PFSK-1 (cell line): ENCODE data around the gene CLDN15.

ENCODE experiments used
- FOXP2 ChIP-seq: optimal IDR thresholded peaks from 2 replicates; pipeline ENCODE3; 2011; ENCODE audit warnings: borderline replicate concordance, control low read depth, inconsistent platforms; ENCODE audit not compliant: insufficient read depth; ENCODE audit errors: extremely low read length, extremely low read depth
- POLR2AphosphoS5 ChIP-seq: IDR thresholded peaks from 2 replicates; pipeline ENCODE4 v1.6.1; 2012; ENCODE audit warnings: low read depth, mild to moderate bottlenecking, control low read depth, low read length, moderate library complexity
- SIN3A ChIP-seq: IDR thresholded peaks from 2 replicates; pipeline ENCODE4 v1.6.1; 2012; ENCODE audit warnings: mild to moderate bottlenecking, low read length, moderate library complexity, borderline replicate concordance; ENCODE audit not compliant: insufficient read depth
- TAF1 ChIP-seq: IDR thresholded peaks from 2 replicates; pipeline ENCODE4 v1.6.1; 2012; ENCODE audit warnings: low read length, control low read depth, borderline replicate concordance; ENCODE audit not compliant: insufficient read depth
- TF ChIP-seq, protein P1 (sequence below), 2 experiments: IDR thresholded peaks; 2 replicates each; pipeline versions ENCODE4 v1.6.1 to v1.8.0; 2011 to 2012; ENCODE audit warnings: low read depth in 2 of 2, low read length in 2 of 2, control low read depth in 1 of 2, inconsistent platforms in 1 of 2, mild to moderate bottlenecking in 1 of 2, moderate library complexity in 1 of 2; ENCODE audit not compliant: insufficient read depth in 1 of 2

CLDN15 gene

GRCh38 chr7:101265622-101266516, 28.3 kb upstream of the CLDN15 start:
- TF ChIP-seq POLR2AphosphoS5 (no peak), SIN3A (no peak), FOXP2 (no peak), TAF1 (no peak)
- TF ChIP-seq, protein P1, sequence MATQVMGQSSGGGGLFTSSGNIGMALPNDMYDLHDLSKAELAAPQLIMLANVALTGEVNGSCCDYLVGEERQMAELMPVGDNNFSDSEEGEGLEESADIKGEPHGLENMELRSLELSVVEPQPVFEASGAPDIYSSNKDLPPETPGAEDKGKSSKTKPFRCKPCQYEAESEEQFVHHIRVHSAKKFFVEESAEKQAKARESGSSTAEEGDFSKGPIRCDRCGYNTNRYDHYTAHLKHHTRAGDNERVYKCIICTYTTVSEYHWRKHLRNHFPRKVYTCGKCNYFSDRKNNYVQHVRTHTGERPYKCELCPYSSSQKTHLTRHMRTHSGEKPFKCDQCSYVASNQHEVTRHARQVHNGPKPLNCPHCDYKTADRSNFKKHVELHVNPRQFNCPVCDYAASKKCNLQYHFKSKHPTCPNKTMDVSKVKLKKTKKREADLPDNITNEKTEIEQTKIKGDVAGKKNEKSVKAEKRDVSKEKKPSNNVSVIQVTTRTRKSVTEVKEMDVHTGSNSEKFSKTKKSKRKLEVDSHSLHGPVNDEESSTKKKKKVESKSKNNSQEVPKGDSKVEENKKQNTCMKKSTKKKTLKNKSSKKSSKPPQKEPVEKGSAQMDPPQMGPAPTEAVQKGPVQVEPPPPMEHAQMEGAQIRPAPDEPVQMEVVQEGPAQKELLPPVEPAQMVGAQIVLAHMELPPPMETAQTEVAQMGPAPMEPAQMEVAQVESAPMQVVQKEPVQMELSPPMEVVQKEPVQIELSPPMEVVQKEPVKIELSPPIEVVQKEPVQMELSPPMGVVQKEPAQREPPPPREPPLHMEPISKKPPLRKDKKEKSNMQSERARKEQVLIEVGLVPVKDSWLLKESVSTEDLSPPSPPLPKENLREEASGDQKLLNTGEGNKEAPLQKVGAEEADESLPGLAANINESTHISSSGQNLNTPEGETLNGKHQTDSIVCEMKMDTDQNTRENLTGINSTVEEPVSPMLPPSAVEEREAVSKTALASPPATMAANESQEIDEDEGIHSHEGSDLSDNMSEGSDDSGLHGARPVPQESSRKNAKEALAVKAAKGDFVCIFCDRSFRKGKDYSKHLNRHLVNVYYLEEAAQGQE (IDR thresholded peaks at IDR 0.05; ENCODE audit: insufficient read depth in 1 of 2, low read depth in 2 of 2, low read length in 2 of 2), result no peak

DNA sequence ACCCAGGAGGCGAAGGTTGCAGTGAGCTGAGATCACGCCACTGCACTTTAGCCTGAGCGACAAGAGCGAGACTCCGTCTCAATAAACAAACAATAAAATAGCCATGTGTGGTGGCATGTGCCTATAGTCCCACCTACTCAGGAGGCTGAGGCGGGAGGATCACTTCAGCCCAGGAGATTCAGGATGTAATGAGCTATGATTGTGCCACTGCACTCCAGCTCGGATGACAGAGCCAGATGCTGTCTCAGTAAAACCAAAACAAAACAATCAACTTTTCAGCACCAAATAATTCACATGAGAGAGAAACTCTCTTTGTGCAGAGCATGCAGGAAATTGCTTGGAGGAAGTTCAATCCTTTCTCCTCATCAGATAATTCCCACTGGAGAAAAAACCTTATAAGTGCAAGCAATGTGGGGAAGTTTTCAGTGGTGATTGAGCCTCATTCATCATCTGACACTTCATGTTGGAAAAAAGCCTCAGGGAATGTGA, 20.7 kb upstream of the CLDN15 start:
- TF ChIP-seq POLR2AphosphoS5 (no peak), SIN3A (no peak), FOXP2 (no peak), TAF1 (no peak)
- TF ChIP-seq, protein P1 (IDR thresholded peaks at IDR 0.05; ENCODE audit: insufficient read depth in 1 of 2, low read depth in 2 of 2, low read length in 2 of 2), result no peak

DNA sequence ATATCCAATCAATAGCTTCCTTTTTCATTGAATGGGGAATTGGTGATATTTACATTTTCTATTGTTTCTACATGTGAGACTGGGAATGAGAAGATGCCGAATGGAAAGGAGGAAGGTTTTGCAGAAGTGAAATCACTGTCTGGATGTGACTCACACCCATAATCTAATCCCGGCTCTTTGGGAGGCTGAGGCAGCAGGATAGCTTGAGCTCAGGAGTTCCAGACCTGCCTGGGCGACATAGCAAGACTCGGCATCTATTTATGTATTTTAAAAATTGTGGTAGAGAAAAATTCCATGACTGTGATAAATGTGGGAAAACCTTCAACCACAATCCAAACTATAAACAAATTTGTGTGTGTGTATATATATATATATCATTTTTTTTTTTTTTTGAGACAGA, 18.2 kb upstream of the CLDN15 start:
- TF ChIP-seq POLR2AphosphoS5 (no peak), TAF1 (no peak), FOXP2 (no peak), SIN3A (no peak)
- TF ChIP-seq, protein P1 (IDR thresholded peaks at IDR 0.05; ENCODE audit: insufficient read depth in 1 of 2, low read depth in 2 of 2, low read length in 2 of 2), result no peak

GRCh38 chr7:101251871-101252659, 14.5 kb upstream of the CLDN15 start:
- TF ChIP-seq TAF1, result peak; percentile 52; the same call in 1 of the 2 replicates
- peak; percentile 68 for TF ChIP-seq POLR2AphosphoS5
- TF ChIP-seq FOXP2, result no peak
- TF ChIP-seq, protein P1 (IDR thresholded peaks at IDR 0.05; ENCODE audit: insufficient read depth in 1 of 2, low read depth in 2 of 2, low read length in 2 of 2), result no peak
- peak; percentile 73; the same call in 1 of the 2 replicates for TF ChIP-seq SIN3A
